Heart left ventricle (tissue), 16 donors: ENCODE measurements around the gene GBP1. TPM values are rescaled to one million over a fixed set of nuclear protein-coding genes. Genes with fewer than 3 reads are reported as not detected.

Experiments used
- ATAC-seq, 4 donors: fragments of 200-7000 bp; cut with Tn5 transposase; one replicate each; pipeline ENCODE4 v1.9.1; 2020 to 2022; ENCODE audit warnings: moderate library complexity in 4 of 4, mild to moderate bottlenecking in 3 of 4, moderate number of reproducible peaks in 1 of 4
- DNase-seq, 5 donors: peaks; one replicate each; pipeline ENCODE4 v3.0.0-alpha.2; 2020
- H3K27ac ChIP-seq, 12 donors: fragments of 200-600 bp; sonication (generic) in 4 of 12; one replicate each; pipeline versions ENCODE4 v1.5.0 to v1.8.0; 2016 to 2022; ENCODE audit warnings: mild to moderate bottlenecking in 2 of 12
- H3K27me3 ChIP-seq, 9 donors: fragments of 200-600 bp; sonication (generic) in 2 of 9; one replicate each; pipeline versions ENCODE4 v1.5.1 to v1.8.0; 2016 to 2022; ENCODE audit warnings: mild to moderate bottlenecking in 3 of 9
- H3K36me3 ChIP-seq, 9 donors: fragments of 200-600 bp; sonication (generic) in 2 of 9; one replicate each; pipeline versions ENCODE4 v1.5.0 to v1.8.0; 2018 to 2022; ENCODE audit warnings: mild to moderate bottlenecking in 2 of 9
- H3K4me1 ChIP-seq, 12 donors: fragments of 200-600 bp; sonication (generic) in 4 of 12; one replicate each; pipeline versions ENCODE4 v1.5.0 to v1.8.0; 2016 to 2022; ENCODE audit warnings: mild to moderate bottlenecking in 3 of 12
- H3K4me3 ChIP-seq, 12 donors: fragments of 200-600 bp; sonication (generic) in 4 of 12; one replicate each; pipeline versions ENCODE4 v1.5.0 to v1.8.0; 2017 to 2022; ENCODE audit warnings: mild to moderate bottlenecking in 9 of 12, moderate library complexity in 4 of 12
- H3K9me3 ChIP-seq, 12 donors: fragments of 200-600 bp; sonication (generic) in 4 of 12; one replicate each; pipeline versions ENCODE4 v1.5.0 to v1.8.0; 2016 to 2022; ENCODE audit warnings: mild to moderate bottlenecking in 1 of 12
- CTCF ChIP-seq, 12 donors: fragments of 200-600 bp; sonication (generic) in 4 of 12; IDR thresholded peaks; one replicate each; pipeline versions ENCODE4 v1.5.0 to v1.8.0; 2018 to 2022; ENCODE audit warnings: antibody characterized with exemption in 12 of 12, mild to moderate bottlenecking in 5 of 12
- POLR2A ChIP-seq, 2 donors: fragments of 450-650 bp; IDR thresholded peaks; one replicate each; pipeline ENCODE4 v1.6.1; 2017; ENCODE audit warnings: antibody characterized with exemption in 2 of 2, mild to moderate bottlenecking in 2 of 2, moderate library complexity in 2 of 2
- WGBS, 4 donors: extraction: QIAGEN DNeasy Blood & Tissue Kit in 2 of 4; methylation state at CpG; one replicate each; pipeline versions ENCODE4 v1.1.5 to v1.1.7; 2013 to 2018; 5-methylcytosine and 5-hydroxymethylcytosine counted together
- intact Hi-C, 10 donors: fragments of 100-400 bp; cut with DNase I; formaldehyde crosslinking; loops; one replicate each; pipeline versions ENCODE4 v1.11.1 to v1.14.2; 2022
- long read RNA-seq, 3 donors: library from polyadenylated mRNA; unstranded; transcript quantifications; one replicate each; pipeline ENCODE4 v2.0.0, GENCODE V29; 2020 to 2021
- polyA plus RNA-seq, 2 donors: library from polyadenylated mRNA; stranded (reverse); fragments of 200-250 nt; gene quantifications; one replicate each; pipeline ENCODE4 v1.2.3, GENCODE V29; 2013
- total RNA-seq, 9 donors: library from RNA; depleted of rRNA in 2 of 9; stranded (reverse); fragments of >200 nt in 2 of 9; fragmentation: NEBNext Ultra II Directional in 3 of 9; extraction: Animal tissue kit (Norgen Biotek cat#: 25700) in 3 of 9; gene quantifications; one replicate each; pipeline versions ENCODE4 v1.1.0 to v1.2.4, GENCODE V29; 2016 to 2023
- donor health status: ischemic (EF 13 %, LVEDD 7.1; RV severe dilation, severe dysfunction).
- donor health status: healthy with polysubstance abuse.
- donor health status: DM: no; HTN: yes; CAD: no.
- donor health status: DM: no; HTN: no; CAD: no.
- donor health status: ischemic (EF 25% LVEDD 6.9; RV normal size, moderate dysfunction).
- donor health status: ischemic (EF 25% LVEDD 5.7; RV mildly dilated, moderate dysfunction).
- donor health status: healthy.
- donor health status: DM: yes; HTN: yes; CAD: no.
- donor health status: ischemic (EF 35%, LVEDD 5.7; RV mildly dilated, moderate dysfunction).
- donor health status: nonischemic (EF 11% LVEDD 7.7; RV severe dilation, severe dysfunction).
- donor health status: DM: yes; HTN: yes; CAD: no.
- donor health status: PGD.
- donor health status: ischemic (EF 29% LVEDD 5.4; RV normal size, mild dysfunction).
- donor health status: nonischemic (EF 23%, LVEDD 6.1; RV moderate dilation, normal function).

GBP1 gene
- total RNA-seq (100 to 1,000 TPM in 1 of 9 donors, 10 to 100 TPM in 2, 1 to 10 TPM in 6; 3.6 to 170 (median 6.4) TPM), polyA plus RNA-seq (1 to 10 TPM; 4.5 to 5.8 TPM)
- long read RNA-seq, donor 1, partial matches to known transcripts: 1 of 2 reads
- long read RNA-seq, donor 1, other reads (novel, unspliced or antisense): 0 of 2 reads
- long read RNA-seq, donor 2, partial matches to known transcripts: 10 of 14 reads
- long read RNA-seq, donor 2, other reads (novel, unspliced or antisense): 1 of 14 reads
- long read RNA-seq, donor 3, partial matches to known transcripts: 1 of 3 reads
- long read RNA-seq, donor 3, other reads (novel, unspliced or antisense): 0 of 3 reads

DNA sequence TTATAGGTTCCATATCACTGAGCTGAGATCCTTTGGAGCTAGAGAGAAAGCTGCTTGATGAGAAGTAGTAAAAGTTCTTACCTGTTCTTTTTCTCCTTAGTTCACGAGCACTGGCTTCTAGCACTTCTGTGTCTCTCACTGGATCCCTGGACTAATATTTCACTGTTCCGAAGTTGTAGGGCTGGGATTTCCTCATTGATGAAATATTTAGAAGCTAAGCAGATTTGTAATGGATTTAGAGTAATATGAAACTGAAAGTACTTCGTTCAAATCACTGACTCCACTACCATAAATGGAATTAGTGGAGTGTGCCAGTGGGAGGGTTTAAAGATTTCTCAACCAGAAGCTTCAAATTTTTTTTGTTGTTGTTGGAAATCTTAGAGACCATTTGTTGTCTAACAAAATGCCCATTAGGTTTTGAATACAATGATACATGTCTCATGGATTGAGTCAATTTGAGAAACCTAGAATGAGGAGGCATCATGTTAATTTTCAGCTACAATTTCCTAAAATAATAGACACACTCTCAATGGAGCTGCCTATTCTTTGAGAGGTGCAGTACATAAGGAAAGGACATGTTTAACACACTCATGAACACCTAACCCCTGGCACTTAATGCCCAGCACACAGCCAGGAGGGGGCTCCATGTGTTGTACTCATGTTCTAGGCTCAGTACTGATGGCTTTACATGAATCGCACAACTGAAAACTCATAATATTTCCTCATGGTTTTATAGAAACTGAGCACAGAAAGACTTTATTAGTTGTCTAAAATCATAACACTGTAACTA is at the start of gene GBP1:
Gene GBP1, minus strand, starts transcription at position 130 of the 790 bp plus-strand sequence. CDS start 1,974 bp downstream, outside the sequence.
- 38 to 51% (median 45%) methylated on average over 4 of the region's 4 CpGs for WGBS, 4 donors
- no peaks in the 10 kb centered on the region for H3K9me3 ChIP-seq
- peak within 1 kb of the TSS; percentile 63 to 92 (median 82) for H3K27ac ChIP-seq
- H3K27me3 ChIP-seq: no peaks in the 10 kb centered on the region
- peaks cover 0 to 62% (median 12%) of the 10 kb centered on the region in 12 donors for H3K4me1 ChIP-seq
- H3K36me3 ChIP-seq: peaks cover 0 to 31% (median 5%) of the 10 kb centered on the region in 9 donors
- TF ChIP-seq CTCF (IDR thresholded peaks at IDR 0.05): no peak
- TF ChIP-seq POLR2A (IDR thresholded peaks at IDR 0.05): peak in 1 of 2 donors; percentile 34
- H3K4me3 ChIP-seq: peak within 1 kb of the TSS; percentile 32 to 73 (median 60)
- intact Hi-C loops: loop anchor here in 2 of 10 donors (5.0 kb wide), 2 partner anchors 43 to 132 kb away; partner anchors contain the start of genes GBP3 (in 2 of the 2) and GBP4 (in 1 of the 2)
- peak in 1 of 5 donors; percentile 44 for DNase-seq
- ATAC-seq: peak; percentile 74 to 93 (median 85)

DNA sequence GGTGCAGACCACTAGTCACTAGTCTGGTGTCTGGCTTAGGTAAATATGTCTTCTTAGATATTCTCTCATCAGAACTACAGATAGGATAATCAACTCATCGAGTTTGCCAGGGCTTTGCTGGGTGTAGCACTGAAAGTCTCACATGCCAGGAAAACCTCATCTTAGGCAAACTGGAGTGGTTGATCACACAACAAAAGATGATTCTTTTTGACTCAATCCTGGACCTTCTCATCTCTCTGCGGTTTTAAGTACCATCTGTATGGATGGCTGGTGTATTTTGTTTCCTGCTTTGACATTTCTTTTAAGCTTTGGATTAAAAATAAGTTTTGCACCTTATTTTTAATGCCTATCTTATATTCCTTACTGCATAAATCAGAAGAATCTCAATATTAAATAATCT is 49.7 kb upstream of the GBP1 start:
- ATAC-seq (no peak), DNase-seq (no peak)
- Histone ChIP-seq H3K4me1 (peaks cover 0 to 5% (median 0%) of the 10 kb centered on the region in 12 donors), H3K36me3 (peaks cover 0 to 100% (median 100%) of the 10 kb centered on the region in 9 donors), H3K9me3 (no peaks in the 10 kb centered on the region), H3K27ac (no peak overlapping the region), H3K27me3 (no peaks in the 10 kb centered on the region), H3K4me3 (no peak overlapping the region)
- intact Hi-C loops: loop anchor here in 1 of 10 donors (5.0 kb wide), 1 partner anchor 42 kb away; no protein-coding TSS in a partner anchor
- TF ChIP-seq POLR2A (IDR thresholded peaks at IDR 0.05): no peak
- TF ChIP-seq CTCF (IDR thresholded peaks at IDR 0.05): no peak
- 79 to 82% (median 80%) methylated on average over 2 of the region's 2 CpGs for WGBS, 4 donors

- H3K27ac ChIP-seq: no peak overlapping the region
- WGBS, 4 donors: 66 to 71% (median 68%) methylated on average over 5 of the region's 5 CpGs
- no peak overlapping the region for H3K4me3 ChIP-seq
- no peaks in the 10 kb centered on the region for H3K27me3 ChIP-seq
- H3K9me3 ChIP-seq: no peaks in the 10 kb centered on the region
- DNase-seq (no peak), ATAC-seq (no peak)
- TF ChIP-seq POLR2A (IDR thresholded peaks at IDR 0.05) (no peak), CTCF (IDR thresholded peaks at IDR 0.05) (no peak)
- H3K4me1 ChIP-seq: peaks cover 0 to 5% (median 0%) of the 10 kb centered on the region in 12 donors
- intact Hi-C loops: no loop called here
- H3K36me3 ChIP-seq: peaks cover 0 to 100% (median 99%) of the 10 kb centered on the region in 9 donors
These were observed 48.0 kb upstream of the GBP1 start for GRCh38 chr1:89112871-89113613.
